ENCODE results near the gene WNK1.
"Not testable (repeated sequence)": the region's sequence is repeated elsewhere in the genome, so short reads cannot be mapped to it uniquely, and the experiment has no call there.

The WNK1 gene

GRCh38 chr12:779745-780734 is 27.7 kb downstream of the WNK1 start:
- DNase-seq: no peak

GRCh38 chr12:780750-781379 is 28.5 kb downstream of the WNK1 start:
- DNase-seq: no peak

GRCh38 chr12:785706-786105 is 33.3 kb downstream of the WNK1 start:
- DNase-seq: no peak

- DNase-seq: no peak
Measured at GRCh38 chr12:788288-788687, 35.9 kb downstream of the WNK1 start.

GRCh38 chr12:788762-789161 is 36.4 kb downstream of the WNK1 start:
- not testable (repeated sequence) for DNase-seq

- no peak for DNase-seq
Measured at GRCh38 chr12:789852-790563, 37.6 kb downstream of the WNK1 start.

- no peak for DNase-seq
Measured at GRCh38 chr12:790608-791007, 38.2 kb downstream of the WNK1 start.

GRCh38 chr12:793037-793436 is 40.7 kb downstream of the WNK1 start:
- no peak for DNase-seq

- DNase-seq: no peak
Measured at GRCh38 chr12:793711-794110, 41.3 kb downstream of the WNK1 start.

- peak; percentile 75 for DNase-seq
Measured at GRCh38 chr12:795305-795704, 42.9 kb downstream of the WNK1 start.

- no peak for DNase-seq
Measured at GRCh38 chr12:800401-800800, 48.0 kb downstream of the WNK1 start.

- DNase-seq: no peak
Measured at GRCh38 chr12:802242-803120, 50.1 kb downstream of the WNK1 start.

GRCh38 chr12:805022-805632 is 52.7 kb downstream of the WNK1 start:
- no peak for DNase-seq

- DNase-seq: no peak
Measured at GRCh38 chr12:806200-806791, 53.9 kb downstream of the WNK1 start.

- DNase-seq: no peak
Measured at GRCh38 chr12:807041-807735, 54.8 kb downstream of the WNK1 start.

GRCh38 chr12:810116-810515 is 57.7 kb downstream of the WNK1 start:
- no peak for DNase-seq

GRCh38 chr12:810671-811415 is 58.5 kb downstream of the WNK1 start:
- peak; percentile 63 for DNase-seq

- DNase-seq: no peak
Measured at GRCh38 chr12:812950-813349, 60.6 kb downstream of the WNK1 start.

- DNase-seq: not testable (repeated sequence)
Measured at GRCh38 chr12:817456-817855, 65.1 kb downstream of the WNK1 start.

- DNase-seq: no peak
Measured at GRCh38 chr12:817941-818600, 65.7 kb downstream of the WNK1 start.
